Right cardiac atrium (tissue), 5 donors: ENCODE measurements around the gene PLPPR5. TPM values are rescaled to one million over a fixed set of nuclear protein-coding genes. Genes with fewer than 3 reads are reported as not detected.

Experiments
- ATAC-seq, 2 donors: fragments of 200-7000 bp; cut with Tn5 transposase; one replicate each; pipeline versions ENCODE4 v1.8.0 to v1.9.1; 2020; ENCODE audit warnings: moderate library complexity in 2 of 2, mild to moderate bottlenecking in 1 of 2
- DNase-seq, 3 donors: peaks; one replicate each; pipeline ENCODE4 v3.0.0-alpha.2; 2020
- H3K27ac ChIP-seq: one replicate; pipeline ENCODE4 v1.5.1; 2013; ENCODE audit warnings: mild to moderate bottlenecking, low read length, control low read depth, moderate library complexity
- H3K27me3 ChIP-seq: one replicate; pipeline ENCODE4 v1.6.1; 2013; ENCODE audit not compliant: control insufficient read depth, insufficient read depth
- H3K4me1 ChIP-seq: one replicate; pipeline ENCODE4 v1.6.1; 2013; ENCODE audit warnings: low read length; ENCODE audit not compliant: control insufficient read depth, insufficient read depth
- H3K4me3 ChIP-seq: one replicate; pipeline ENCODE4 v1.5.1; 2013; ENCODE audit warnings: low read length, control low read depth
- H3K9me3 ChIP-seq: one replicate; pipeline ENCODE4 v1.6.1; 2013; ENCODE audit warnings: low read length; ENCODE audit not compliant: control insufficient read depth
- WGBS: extraction: QIAGEN DNeasy Blood & Tissue Kit; methylation state at CpG from one replicate; pipeline ENCODE4 v1.1.7; 2013; 5-methylcytosine and 5-hydroxymethylcytosine counted together
- intact Hi-C, 4 donors: fragments of 100-400 bp; cut with DNase I; formaldehyde crosslinking; loops; one replicate each; pipeline versions ENCODE4 v1.11.0 to v1.14.0; 2022 to 2023
- polyA plus RNA-seq: library from polyadenylated mRNA; stranded (reverse); fragments of 200-250 nt; gene quantifications from one replicate; pipeline ENCODE4 v1.2.3, GENCODE V29; 2013
- total RNA-seq, 4 donors: library from RNA; stranded (reverse); fragmentation: NEBNext Ultra II Directional; extraction: Animal tissue kit (Norgen Biotek cat#: 25700); gene quantifications; one replicate each; pipeline ENCODE4 v1.2.1, GENCODE V29; 2021
- donor health status: healthy with polysubstance abuse.
- donor health status: DM: no; HTN: yes; CAD: no.
- donor health status: DM: no; HTN: no; CAD: no.
- donor health status: DM: no; HTN: yes; CAD: no; lungs with severe emphysema.
- donor health status: DM: yes; HTN: yes; CAD: no.

The PLPPR5 gene
- total and polyA plus RNA-seq, 5 donors = not detected

- Histone ChIP-seq H3K4me3 (no peak overlapping the region), H3K9me3 (no peaks in the 10 kb centered on the region), H3K27me3 (no peaks in the 10 kb centered on the region), H3K27ac (no peak overlapping the region), H3K4me1 (no peaks in the 10 kb centered on the region)
- ATAC-seq (no peak), DNase-seq (no peak)
- WGBS = 86% methylated on average over 5 of the region's 5 CpGs
- intact Hi-C loops = no loop called here
Observed at GRCh38 chr1:98939471-98939870, 65.2 kb downstream of the PLPPR5 start.

GRCh38 chr1:98937347-98937746 is 67.3 kb downstream of the PLPPR5 start:
- intact Hi-C loops = no loop called here
- H3K4me1 ChIP-seq = no peaks in the 10 kb centered on the region
- H3K4me3 ChIP-seq = no peak overlapping the region
- H3K27ac ChIP-seq = no peak overlapping the region
- no peaks in the 10 kb centered on the region for H3K9me3 ChIP-seq
- ATAC-seq (no peak), DNase-seq (no peak)
- no peaks in the 10 kb centered on the region for H3K27me3 ChIP-seq

- no peaks in the 10 kb centered on the region for H3K4me1 ChIP-seq
- intact Hi-C loops = no loop called here
- ATAC-seq (no peak), DNase-seq (no peak)
- no peaks in the 10 kb centered on the region for H3K9me3 ChIP-seq
- WGBS = 84% methylated on average over 5 of the region's 5 CpGs
- no peaks in the 10 kb centered on the region for H3K27me3 ChIP-seq
- no peak overlapping the region for H3K4me3 ChIP-seq
- no peak overlapping the region for H3K27ac ChIP-seq
Observed at GRCh38 chr1:98932184-98932583, 72.5 kb downstream of the PLPPR5 start.

- ATAC-seq (no peak), DNase-seq (no peak)
- Histone ChIP-seq H3K27me3 (no peaks in the 10 kb centered on the region), H3K4me1 (no peaks in the 10 kb centered on the region), H3K9me3 (no peaks in the 10 kb centered on the region), H3K27ac (no peak overlapping the region), H3K4me3 (no peak overlapping the region)
- intact Hi-C loops = no loop called here
- 76% methylated on average over 8 of the region's 8 CpGs for WGBS
Observed at GRCh38 chr1:98931128-98931835, 73.4 kb downstream of the PLPPR5 start.

- ATAC-seq = no peak
- WGBS = 53% methylated on average over 1 of the region's 1 CpG
- Histone ChIP-seq H3K9me3 (no peaks in the 10 kb centered on the region), H3K4me3 (no peak overlapping the region), H3K27me3 (no peaks in the 10 kb centered on the region), H3K4me1 (no peaks in the 10 kb centered on the region), H3K27ac (no peak overlapping the region)
- DNase-seq = no peak
- intact Hi-C loops = no loop called here
Observed at GRCh38 chr1:98929437-98929836, 75.2 kb downstream of the PLPPR5 start.

- no peak overlapping the region for H3K4me3 ChIP-seq
- no peaks in the 10 kb centered on the region for H3K9me3 ChIP-seq
- WGBS = 81% methylated on average over 4 of the region's 4 CpGs
- no peak for ATAC-seq
- no peaks in the 10 kb centered on the region for H3K27me3 ChIP-seq
- no peak for DNase-seq
- no peak overlapping the region for H3K27ac ChIP-seq
- H3K4me1 ChIP-seq = no peaks in the 10 kb centered on the region
- intact Hi-C loops = no loop called here
Observed at GRCh38 chr1:98926597-98926996, 78.1 kb downstream of the PLPPR5 start.

GRCh38 chr1:98924977-98925376 is 79.7 kb downstream of the PLPPR5 start:
- Histone ChIP-seq H3K27ac (no peak overlapping the region), H3K4me1 (no peaks in the 10 kb centered on the region), H3K9me3 (no peaks in the 10 kb centered on the region), H3K4me3 (no peak overlapping the region), H3K27me3 (no peaks in the 10 kb centered on the region)
- intact Hi-C loops = no loop called here
- DNase-seq (no peak), ATAC-seq (no peak)
- 74% methylated on average over 1 of the region's 1 CpG for WGBS

GRCh38 chr1:98923667-98924066 is 81.0 kb downstream of the PLPPR5 start:
- WGBS = 76% methylated on average over 4 of the region's 4 CpGs
- ATAC-seq = no peak
- no peak for DNase-seq
- Histone ChIP-seq H3K9me3 (no peaks in the 10 kb centered on the region), H3K4me1 (no peaks in the 10 kb centered on the region), H3K27ac (no peak overlapping the region), H3K27me3 (no peaks in the 10 kb centered on the region), H3K4me3 (no peak overlapping the region)
- intact Hi-C loops = no loop called here

- no peak for ATAC-seq
- 89% methylated on average over 2 of the region's 2 CpGs for WGBS
- no peaks in the 10 kb centered on the region for H3K9me3 ChIP-seq
- no peak for DNase-seq
- no peak overlapping the region for H3K27ac ChIP-seq
- no peak overlapping the region for H3K4me3 ChIP-seq
- no peaks in the 10 kb centered on the region for H3K27me3 ChIP-seq
- intact Hi-C loops = no loop called here
- no peaks in the 10 kb centered on the region for H3K4me1 ChIP-seq
Observed at GRCh38 chr1:98921817-98922216, 82.8 kb downstream of the PLPPR5 start.

- Histone ChIP-seq H3K9me3 (no peaks in the 10 kb centered on the region), H3K27ac (no peak overlapping the region), H3K4me1 (no peaks in the 10 kb centered on the region), H3K27me3 (no peaks in the 10 kb centered on the region), H3K4me3 (no peak overlapping the region)
- DNase-seq = no peak
- 35% methylated on average over 2 of the region's 2 CpGs for WGBS
- intact Hi-C loops = no loop called here
- ATAC-seq = no peak
Observed at GRCh38 chr1:98920441-98921110, 84.1 kb downstream of the PLPPR5 start.

- DNase-seq = no peak
- WGBS = 85% methylated on average over 2 of the region's 2 CpGs
- no peaks in the 10 kb centered on the region for H3K4me1 ChIP-seq
- intact Hi-C loops = no loop called here
- H3K9me3 ChIP-seq = no peaks in the 10 kb centered on the region
- no peak overlapping the region for H3K4me3 ChIP-seq
- no peak overlapping the region for H3K27ac ChIP-seq
- ATAC-seq = no peak
- no peaks in the 10 kb centered on the region for H3K27me3 ChIP-seq
Observed at GRCh38 chr1:98919652-98920051, 85.0 kb downstream of the PLPPR5 start.
